Measurements from ENCODE around the gene C14orf132.

GRCh38 chr14:96139879-96140278 lies 100.7 kb downstream of the C14orf132 start:
- TF ChIP-seq POLR2AphosphoS5 (IDR thresholded peaks at IDR 0.05; ENCODE audit: low read depth, low read length) = no peak
- no peak for TF ChIP-seq POLR2A (IDR thresholded peaks at IDR 0.05; ENCODE audit: low read depth, low read length)

Measured in GM12892 (cell line).